ENCODE results near the gene CSNK2B.

GRCh38 chr6:31617010-31617409 lies 48.9 kb upstream of the CSNK2B start:
- no peak for TF ChIP-seq CTCF (IDR thresholded peaks at IDR 0.05)
- TF ChIP-seq POLR2AphosphoS5 (IDR thresholded peaks at IDR 0.05; ENCODE audit: low read depth, low read length): no peak
- no peak for TF ChIP-seq TCF7L2 (IDR thresholded peaks at IDR 0.05; ENCODE audit: low read depth, low read length)

All from Panc1 (cell line).